Ovary (tissue), 3 donors: ENCODE data around the gene POC1A.

Source experiments
- POLR2A ChIP-seq: fragments of 450-650 bp; IDR thresholded peaks from one replicate; pipeline ENCODE4 v1.6.1; 2017; ENCODE audit warnings: antibody characterized with exemption, mild to moderate bottlenecking, moderate library complexity
- TF ChIP-seq, protein P1 (sequence below), 3 donors: fragments of 450-650 bp in 2 of 3; fragments of 200-600 bp in 1 of 3; IDR thresholded peaks; one replicate each; pipeline versions ENCODE4 v1.5.1 to v1.8.0; 2016 to 2022; ENCODE audit warnings: antibody characterized with exemption in 3 of 3, mild to moderate bottlenecking in 1 of 3
- donor health status: DM: no; HTN: no; CAD: no.

DNA sequence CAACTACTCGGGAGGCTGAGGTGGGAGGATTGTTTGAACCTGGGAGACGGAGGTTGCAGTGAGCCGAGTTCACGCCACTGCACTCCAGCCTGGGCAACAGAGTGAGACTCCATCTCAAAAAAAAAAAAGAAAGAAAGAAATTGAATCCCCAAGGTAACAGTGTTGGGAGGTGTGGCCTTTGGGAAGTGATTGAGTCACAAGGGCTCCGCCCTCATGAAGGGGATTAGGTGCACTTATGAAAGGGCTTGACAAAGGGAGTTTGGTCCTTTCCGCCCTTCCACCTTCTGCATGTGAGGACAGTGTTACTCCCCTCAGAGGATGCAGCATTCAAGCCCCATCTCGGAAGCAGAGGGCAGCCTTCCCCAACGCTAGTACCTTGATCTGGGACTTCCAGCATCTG is 21.3 kb downstream of the POC1A start:
- TF ChIP-seq, protein P1, sequence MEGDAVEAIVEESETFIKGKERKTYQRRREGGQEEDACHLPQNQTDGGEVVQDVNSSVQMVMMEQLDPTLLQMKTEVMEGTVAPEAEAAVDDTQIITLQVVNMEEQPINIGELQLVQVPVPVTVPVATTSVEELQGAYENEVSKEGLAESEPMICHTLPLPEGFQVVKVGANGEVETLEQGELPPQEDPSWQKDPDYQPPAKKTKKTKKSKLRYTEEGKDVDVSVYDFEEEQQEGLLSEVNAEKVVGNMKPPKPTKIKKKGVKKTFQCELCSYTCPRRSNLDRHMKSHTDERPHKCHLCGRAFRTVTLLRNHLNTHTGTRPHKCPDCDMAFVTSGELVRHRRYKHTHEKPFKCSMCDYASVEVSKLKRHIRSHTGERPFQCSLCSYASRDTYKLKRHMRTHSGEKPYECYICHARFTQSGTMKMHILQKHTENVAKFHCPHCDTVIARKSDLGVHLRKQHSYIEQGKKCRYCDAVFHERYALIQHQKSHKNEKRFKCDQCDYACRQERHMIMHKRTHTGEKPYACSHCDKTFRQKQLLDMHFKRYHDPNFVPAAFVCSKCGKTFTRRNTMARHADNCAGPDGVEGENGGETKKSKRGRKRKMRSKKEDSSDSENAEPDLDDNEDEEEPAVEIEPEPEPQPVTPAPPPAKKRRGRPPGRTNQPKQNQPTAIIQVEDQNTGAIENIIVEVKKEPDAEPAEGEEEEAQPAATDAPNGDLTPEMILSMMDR (IDR thresholded peaks at IDR 0.05), result no peak
- no peak for TF ChIP-seq POLR2A
